GM12878 (cell line): Measurements from ENCODE around the gene RBM6. TPM values are rescaled to one million over a fixed set of nuclear protein-coding genes. Genes with fewer than 3 reads are reported as not detected.

Source experiments
- ATAC-seq: fragments of 200-7000 bp; cut with Tn5 transposase; 3 replicates; pipeline ENCODE4 v1.9.1; 2020; ENCODE audit warnings: mild to moderate bottlenecking, moderate library complexity
- BruUV-seq: library from RNA; stranded (reverse); fragments of 400-500 nt; replicated peaks from 2 replicates; lab custom pipeline; 2021; lab: Mats Ljungman, UMichigan
- CTCF ChIA-PET: fragments of 300-600 bp; sonication (Branson Sonifier 250); formaldehyde crosslinking; extraction: SDS; loops from one replicate; lab custom pipeline; 2021; ENCODE audit warnings: inconsistent platforms; lab: Yijun Ruan, JAX
- POLR2A ChIA-PET: fragments of 350-600 bp; formaldehyde crosslinking; extraction: SDS; loops from one replicate; lab custom pipeline; 2021; ENCODE audit warnings: inconsistent platforms; lab: Charles Lee
- RAD21 ChIA-PET: fragments of 300-600 bp; sonication (Branson Sonifier 250); formaldehyde crosslinking; loops from one replicate; lab custom pipeline; 2023; ENCODE audit warnings: antibody characterized with exemption; ENCODE audit not compliant: unreplicated experiment; lab: Charles Lee
- SMC1A ChIA-PET: fragments of 300-600 bp; sonication (Branson Sonifier 250); formaldehyde crosslinking; loops from one replicate; lab custom pipeline; 2023; ENCODE audit not compliant: unreplicated experiment, uncharacterized antibody; lab: Charles Lee
- DNase-seq: peaks from one replicate; pipeline ENCODE4 v3.0.0-alpha.2; 2011; ENCODE audit warnings: low read depth, low spot score
- FAIRE-seq: peaks from 3 replicates; lab custom pipeline; 2011; peaks lifted over from hg19 to GRCh38; lab: Jason Lieb, UNC
- H2AFZ ChIP-seq: 2 replicates; pipeline ENCODE4 v1.6.0; 2011; ENCODE audit warnings: low read depth, low read length, control low read depth; ENCODE audit not compliant: control insufficient read depth
- H3K27ac ChIP-seq: 2 replicates; pipeline ENCODE4 v1.5.1; 2011; ENCODE audit warnings: control low read depth; ENCODE audit not compliant: control insufficient read depth, insufficient read depth
- H3K27me3 ChIP-seq, 2 experiments: replicated peaks in 1 of 2; 2 replicates each; pipeline versions ENCODE4 v1.6.0 to v1.6.1; 2011; ENCODE audit warnings: low read length in 1 of 2; ENCODE audit not compliant: control insufficient read depth in 2 of 2, insufficient read depth in 2 of 2
- H3K36me3 ChIP-seq, 2 experiments: 2 replicates each; pipeline ENCODE4 v1.5.1; 2011; ENCODE audit warnings: low read length in 1 of 2; ENCODE audit not compliant: control insufficient read depth in 2 of 2, insufficient read depth in 2 of 2
- H3K4me1 ChIP-seq: 2 replicates; pipeline ENCODE4 v1.6.1; 2011; ENCODE audit warnings: mild to moderate bottlenecking, low read length, moderate library complexity, mixed read lengths; ENCODE audit not compliant: control insufficient read depth, insufficient read depth
- H3K4me2 ChIP-seq: 2 replicates; pipeline ENCODE4 v1.6.0; 2011; ENCODE audit warnings: control low read depth; ENCODE audit not compliant: control insufficient read depth, insufficient read depth
- H3K4me3 ChIP-seq: fragments of 200-600 bp; sonication (generic); 2 replicates; pipeline ENCODE4 v1.5.1; 2016
- H3K79me2 ChIP-seq: 2 replicates; pipeline ENCODE4 v1.6.0; 2011; ENCODE audit warnings: low read length; ENCODE audit not compliant: control insufficient read depth, insufficient read depth
- H3K9ac ChIP-seq: 2 replicates; pipeline ENCODE4 v1.8.0; 2011; ENCODE audit warnings: low read length, control low read depth, mixed read lengths; ENCODE audit not compliant: control insufficient read depth, insufficient read depth
- H3K9me3 ChIP-seq: replicated peaks from 3 replicates; pipeline ENCODE4 v1.5.1; 2011; ENCODE audit warnings: mild to moderate bottlenecking, low read length; ENCODE audit not compliant: control insufficient read depth, insufficient read depth
- H4K20me1 ChIP-seq: 2 replicates; pipeline ENCODE4 v1.6.0; 2011; ENCODE audit not compliant: control insufficient read depth, insufficient read depth
- CEBPB ChIP-seq, 2 experiments: fragments of 150-350 bp in 1 of 2; IDR thresholded peaks; 2 replicates each; pipeline ENCODE4 v1.6.1; 2012 to 2014; ENCODE audit warnings: low read depth in 2 of 2, low read length in 2 of 2, borderline replicate concordance in 1 of 2, inconsistent platforms in 1 of 2
- CHD1 ChIP-seq: IDR thresholded peaks from 2 replicates; pipeline ENCODE4 v1.6.1; 2012; ENCODE audit warnings: low read depth, low read length, improper control_type of control experiment
- EGR1 ChIP-seq, 2 experiments: IDR thresholded peaks; 1 replicate in 1 of 2; 2 replicates in 1 of 2; pipeline ENCODE4 v1.6.1; 2011 to 2012; ENCODE audit warnings: low read depth in 2 of 2, low read length in 2 of 2, borderline replicate concordance in 1 of 2, mild to moderate bottlenecking in 1 of 2, moderate library complexity in 1 of 2
- GATAD2B ChIP-seq: fragments of 450-650 bp; conservative IDR thresholded peaks from 2 replicates; pipeline ENCODE4 v1.6.1; 2017; ENCODE audit warnings: low read depth, mild to moderate bottlenecking, moderate library complexity
- LARP7 ChIP-seq: fragments of 450-650 bp; IDR thresholded peaks from 2 replicates; pipeline ENCODE4 v1.6.1; 2017; ENCODE audit warnings: mild to moderate bottlenecking
- NFXL1 ChIP-seq: fragments of 450-650 bp; IDR thresholded peaks from 2 replicates; pipeline ENCODE4 v1.6.1; 2017; ENCODE audit warnings: antibody characterized with exemption, mild to moderate bottlenecking, borderline replicate concordance
- POLR2A ChIP-seq: IDR thresholded peaks from 2 replicates; pipeline ENCODE4 v1.6.1; 2011; ENCODE audit warnings: low read depth, mild to moderate bottlenecking, low read length
- POU2F2 ChIP-seq: IDR thresholded peaks from 3 replicates; pipeline ENCODE4 v1.6.1; 2011; ENCODE audit warnings: low read depth, mild to moderate bottlenecking, low read length, borderline replicate concordance
- YBX1 ChIP-seq: fragments of 450-650 bp; IDR thresholded peaks from 2 replicates; pipeline ENCODE4 v1.6.1; 2016; ENCODE audit warnings: antibody characterized with exemption
- ZSCAN29 ChIP-seq: fragments of 450-650 bp; IDR thresholded peaks from 2 replicates; pipeline ENCODE4 v1.6.1; 2017; ENCODE audit warnings: mild to moderate bottlenecking, moderate library complexity
- WGBS: methylation state at CpG from one replicate; pipeline ENCODE4 v1.1.6; 2016; ENCODE audit warnings: low lambda C conversion rate; ENCODE audit not compliant: insufficient replicate concordance, insufficient coverage; ENCODE audit errors: missing lambda C conversion rate; 5-methylcytosine and 5-hydroxymethylcytosine counted together
- in situ Hi-C: fragments of 300-500 bp; cut with MboI; formaldehyde crosslinking; loops from 9 replicates; pipeline ENCODE4 v1.14.3; 2018; ENCODE audit warnings: mixed read lengths
- intact Hi-C: fragments of 100-400 bp; cut with micrococcal nuclease; formaldehyde crosslinking; loops from one replicate; pipeline ENCODE4 v1.14.2; 2022; ENCODE audit not compliant: unreplicated experiment
- polyA plus RNA-seq, 11 experiments: library from polyadenylated mRNA; depleted of rRNA in 4 of 11; unstranded in 6 of 11; stranded (reverse) in 5 of 11; fragments of >200 nt; fragmentation: Nextera tagmentation in 4 of 11; fragmentation: Illumina TruSeq in 1 of 11; extraction: Ambion mirVana in 4 of 11; extraction: Trizol in 1 of 11; gene quantifications; 1 replicate in 1 of 11; 2 replicates in 10 of 11; pipeline versions ENCODE4 v1.2.1 to v1.2.3, GENCODE V29; 2011 to 2016; ENCODE audit warnings: inconsistent platforms in 2 of 11, missing spikeins in 2 of 11, low read depth in 1 of 11
- total RNA-seq, 4 experiments: library from RNA; depleted of rRNA in 3 of 4; stranded (reverse); fragments of >200 nt in 3 of 4; fragmentation: Illumina TruSeq in 1 of 4; extraction: Trizol in 1 of 4; gene quantifications; 2 replicates each; pipeline versions ENCODE4 v1.2.1 to v1.2.3, GENCODE V29; 2013 to 2021
- TF ChIP-seq, protein P1 (sequence below): fragments of 450-650 bp; formaldehyde crosslinking; IDR thresholded peaks from 2 replicates; pipeline ENCODE4 v1.5.0; 2022; ENCODE audit warnings: mild to moderate bottlenecking, missing genetic modification characterization
- TF ChIP-seq, protein P2 (sequence below): fragments of 450-650 bp; IDR thresholded peaks from 2 replicates; pipeline ENCODE4 v1.6.1; 2017; ENCODE audit warnings: mild to moderate bottlenecking, low read depth, inconsistent platforms; ENCODE audit not compliant: poor library complexity, severe bottlenecking
- TF ChIP-seq, protein P3 (sequence below): fragments of 450-650 bp; IDR thresholded peaks from 2 replicates; pipeline ENCODE4 v1.6.1; 2017; ENCODE audit warnings: low read depth, mild to moderate bottlenecking, moderate library complexity
- TF ChIP-seq, protein P4 (sequence below): fragments of 450-650 bp; IDR thresholded peaks from 2 replicates; pipeline ENCODE4 v1.6.1; 2016; ENCODE audit warnings: mild to moderate bottlenecking

Gene RBM6
- total and polyA plus RNA-seq, 10 of the 15 experiments (the other 5 are each of a cell fraction or from before 2014, with no cell fraction given): 45.3 to 103 (median 81.3) TPM

DNA sequence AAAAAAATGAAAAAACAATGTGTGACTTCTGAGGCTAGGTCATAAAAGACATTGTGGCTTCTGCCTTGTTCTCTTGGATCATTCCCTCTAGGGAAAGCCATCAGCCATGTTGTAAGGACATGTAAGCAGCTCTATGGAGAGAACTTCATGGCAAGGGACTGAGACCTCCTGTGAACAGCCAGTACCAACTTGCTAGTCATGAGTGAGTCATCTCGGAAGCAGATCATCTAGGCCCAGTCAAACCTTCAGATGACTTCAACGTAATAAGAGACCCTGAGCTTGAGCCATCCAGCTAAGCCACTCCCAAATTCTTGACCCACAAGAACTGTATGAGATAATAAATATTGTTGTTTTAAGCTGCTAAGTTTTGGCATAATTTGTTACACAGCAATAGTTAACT lies 15.3 kb upstream of the RBM6 start:
- H3K27me3 ChIP-seq: no peaks in the 10 kb centered on the region
- 69% methylated on average over 2 of the region's 2 CpGs for WGBS
- no peak overlapping the region for H3K4me2 ChIP-seq
- no peak overlapping the region for H3K27ac ChIP-seq
- FAIRE-seq (no peak), ATAC-seq (no peak), DNase-seq (no peak)
- ChIA-PET CTCF (interaction anchor here (1.1 to 2.5 kb wide), 2 partner anchors 15 to 18 kb away, joined by 3 to 7 read pairs; no protein-coding TSS in a partner anchor), POLR2A (interaction anchor here (0.6 to 1.7 kb wide), 2 partner anchors 9 to 579 kb away, joined by 3 to 7 read pairs; no protein-coding TSS in a partner anchor), RAD21 (no interaction called here), SMC1A (interaction anchor here (0.8 to 1.0 kb wide), 2 partner anchors 24 to 51 kb away, joined by 3 to 4 read pairs; no protein-coding TSS in a partner anchor)
- no peak overlapping the region for H3K9ac ChIP-seq
- intact Hi-C loops: no loop called here
- no peaks in the 10 kb centered on the region; the same call in 1 of the 2 replicates for H3K4me1 ChIP-seq
- H3K9me3 ChIP-seq: no peaks in the 10 kb centered on the region
- no peak overlapping the region for H2AFZ ChIP-seq
- no peaks in the 10 kb centered on the region for H3K36me3 ChIP-seq
- BruUV-seq: no TSS peak
- no peaks in the 10 kb centered on the region for H3K79me2 ChIP-seq
- H4K20me1 ChIP-seq: no peaks in the 10 kb centered on the region
- in situ Hi-C loops: no loop called here
- no peak overlapping the region for H3K4me3 ChIP-seq
- TF ChIP-seq, protein P1, sequence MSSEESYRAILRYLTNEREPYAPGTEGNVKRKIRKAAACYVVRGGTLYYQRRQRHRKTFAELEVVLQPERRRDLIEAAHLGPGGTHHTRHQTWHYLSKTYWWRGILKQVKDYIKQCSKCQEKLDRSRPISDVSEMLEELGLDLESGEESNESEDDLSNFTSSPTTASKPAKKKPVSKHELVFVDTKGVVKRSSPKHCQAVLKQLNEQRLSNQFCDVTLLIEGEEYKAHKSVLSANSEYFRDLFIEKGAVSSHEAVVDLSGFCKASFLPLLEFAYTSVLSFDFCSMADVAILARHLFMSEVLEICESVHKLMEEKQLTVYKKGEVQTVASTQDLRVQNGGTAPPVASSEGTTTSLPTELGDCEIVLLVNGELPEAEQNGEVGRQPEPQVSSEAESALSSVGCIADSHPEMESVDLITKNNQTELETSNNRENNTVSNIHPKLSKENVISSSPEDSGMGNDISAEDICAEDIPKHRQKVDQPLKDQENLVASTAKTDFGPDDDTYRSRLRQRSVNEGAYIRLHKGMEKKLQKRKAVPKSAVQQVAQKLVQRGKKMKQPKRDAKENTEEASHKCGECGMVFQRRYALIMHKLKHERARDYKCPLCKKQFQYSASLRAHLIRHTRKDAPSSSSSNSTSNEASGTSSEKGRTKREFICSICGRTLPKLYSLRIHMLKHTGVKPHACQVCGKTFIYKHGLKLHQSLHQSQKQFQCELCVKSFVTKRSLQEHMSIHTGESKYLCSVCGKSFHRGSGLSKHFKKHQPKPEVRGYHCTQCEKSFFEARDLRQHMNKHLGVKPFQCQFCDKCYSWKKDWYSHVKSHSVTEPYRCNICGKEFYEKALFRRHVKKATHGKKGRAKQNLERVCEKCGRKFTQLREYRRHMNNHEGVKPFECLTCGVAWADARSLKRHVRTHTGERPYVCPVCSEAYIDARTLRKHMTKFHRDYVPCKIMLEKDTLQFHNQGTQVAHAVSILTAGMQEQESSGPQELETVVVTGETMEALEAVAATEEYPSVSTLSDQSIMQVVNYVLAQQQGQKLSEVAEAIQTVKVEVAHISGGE (CRISPR knock-in tag): no peak
- TF ChIP-seq NFXL1 (no peak), CEBPB (IDR thresholded peaks at IDR 0.05; ENCODE audit: borderline replicate concordance in 1 of 2, low read depth in 2 of 2, low read length in 2 of 2) (no peak), LARP7 (no peak), POU2F2 (no peak), ZSCAN29 (no peak), CHD1 (no peak), EGR1 (IDR thresholded peaks at IDR 0.05; ENCODE audit: borderline replicate concordance in 1 of 2, low read depth in 2 of 2, low read length in 2 of 2) (no peak), YBX1 (no peak), GATAD2B (no peak), POLR2A (no peak)
- TF ChIP-seq, protein P2, sequence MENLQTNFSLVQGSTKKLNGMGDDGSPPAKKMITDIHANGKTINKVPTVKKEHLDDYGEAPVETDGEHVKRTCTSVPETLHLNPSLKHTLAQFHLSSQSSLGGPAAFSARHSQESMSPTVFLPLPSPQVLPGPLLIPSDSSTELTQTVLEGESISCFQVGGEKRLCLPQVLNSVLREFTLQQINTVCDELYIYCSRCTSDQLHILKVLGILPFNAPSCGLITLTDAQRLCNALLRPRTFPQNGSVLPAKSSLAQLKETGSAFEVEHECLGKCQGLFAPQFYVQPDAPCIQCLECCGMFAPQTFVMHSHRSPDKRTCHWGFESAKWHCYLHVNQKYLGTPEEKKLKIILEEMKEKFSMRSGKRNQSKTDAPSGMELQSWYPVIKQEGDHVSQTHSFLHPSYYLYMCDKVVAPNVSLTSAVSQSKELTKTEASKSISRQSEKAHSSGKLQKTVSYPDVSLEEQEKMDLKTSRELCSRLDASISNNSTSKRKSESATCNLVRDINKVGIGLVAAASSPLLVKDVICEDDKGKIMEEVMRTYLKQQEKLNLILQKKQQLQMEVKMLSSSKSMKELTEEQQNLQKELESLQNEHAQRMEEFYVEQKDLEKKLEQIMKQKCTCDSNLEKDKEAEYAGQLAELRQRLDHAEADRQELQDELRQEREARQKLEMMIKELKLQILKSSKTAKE: no peak
- TF ChIP-seq, protein P3, sequence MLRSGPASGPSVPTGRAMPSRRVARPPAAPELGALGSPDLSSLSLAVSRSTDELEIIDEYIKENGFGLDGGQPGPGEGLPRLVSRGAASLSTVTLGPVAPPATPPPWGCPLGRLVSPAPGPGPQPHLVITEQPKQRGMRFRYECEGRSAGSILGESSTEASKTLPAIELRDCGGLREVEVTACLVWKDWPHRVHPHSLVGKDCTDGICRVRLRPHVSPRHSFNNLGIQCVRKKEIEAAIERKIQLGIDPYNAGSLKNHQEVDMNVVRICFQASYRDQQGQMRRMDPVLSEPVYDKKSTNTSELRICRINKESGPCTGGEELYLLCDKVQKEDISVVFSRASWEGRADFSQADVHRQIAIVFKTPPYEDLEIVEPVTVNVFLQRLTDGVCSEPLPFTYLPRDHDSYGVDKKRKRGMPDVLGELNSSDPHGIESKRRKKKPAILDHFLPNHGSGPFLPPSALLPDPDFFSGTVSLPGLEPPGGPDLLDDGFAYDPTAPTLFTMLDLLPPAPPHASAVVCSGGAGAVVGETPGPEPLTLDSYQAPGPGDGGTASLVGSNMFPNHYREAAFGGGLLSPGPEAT: no peak
- TF ChIP-seq, protein P4, sequence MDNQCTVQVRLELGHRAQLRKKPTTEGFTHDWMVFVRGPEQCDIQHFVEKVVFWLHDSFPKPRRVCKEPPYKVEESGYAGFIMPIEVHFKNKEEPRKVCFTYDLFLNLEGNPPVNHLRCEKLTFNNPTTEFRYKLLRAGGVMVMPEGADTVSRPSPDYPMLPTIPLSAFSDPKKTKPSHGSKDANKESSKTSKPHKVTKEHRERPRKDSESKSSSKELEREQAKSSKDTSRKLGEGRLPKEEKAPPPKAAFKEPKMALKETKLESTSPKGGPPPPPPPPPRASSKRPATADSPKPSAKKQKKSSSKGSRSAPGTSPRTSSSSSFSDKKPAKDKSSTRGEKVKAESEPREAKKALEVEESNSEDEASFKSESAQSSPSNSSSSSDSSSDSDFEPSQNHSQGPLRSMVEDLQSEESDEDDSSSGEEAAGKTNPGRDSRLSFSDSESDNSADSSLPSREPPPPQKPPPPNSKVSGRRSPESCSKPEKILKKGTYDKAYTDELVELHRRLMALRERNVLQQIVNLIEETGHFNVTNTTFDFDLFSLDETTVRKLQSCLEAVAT: no peak
